Neural progenitor cell (in vitro differentiated cells): ENCODE results near the gene CCNY. TPM values are rescaled to one million over a fixed set of nuclear protein-coding genes. Genes with fewer than 3 reads are reported as not detected.

Experiments
- DNase-seq: peaks from one replicate; pipeline ENCODE4 v3.0.0-alpha.2; 2016; ENCODE audit warnings: low spot score
- H2AFZ ChIP-seq: fragments of 200-600 bp; sonication (generic); replicated peaks from 2 replicates; pipeline ENCODE4 v1.6.1; 2016; ENCODE audit warnings: antibody characterized with exemption
- H3F3A ChIP-seq: fragments of 200-600 bp; sonication (generic); 2 replicates; pipeline ENCODE4 v1.6.1; 2016; ENCODE audit warnings: antibody characterized with exemption, low read depth
- H3K27ac ChIP-seq: fragments of 200-600 bp; sonication (generic); 2 replicates; pipeline ENCODE4 v1.5.1; 2016; ENCODE audit warnings: mild to moderate bottlenecking
- H3K27me3 ChIP-seq: fragments of 200-600 bp; sonication (generic); 2 replicates; pipeline ENCODE4 v1.6.1; 2016; ENCODE audit warnings: mild to moderate bottlenecking, moderate library complexity
- H3K36me3 ChIP-seq: fragments of 200-600 bp; sonication (generic); 2 replicates; pipeline ENCODE4 v1.5.1; 2016
- H3K4me1 ChIP-seq: fragments of 200-600 bp; sonication (generic); 2 replicates; pipeline ENCODE4 v1.6.1; 2016; ENCODE audit warnings: mixed run types
- H3K4me2 ChIP-seq: fragments of 200-600 bp; sonication (generic); 2 replicates; pipeline ENCODE4 v1.6.1; 2016
- H3K4me3 ChIP-seq: fragments of 200-600 bp; sonication (generic); 2 replicates; pipeline ENCODE4 v1.5.1; 2016
- H3K79me2 ChIP-seq: fragments of 200-600 bp; sonication (generic); 2 replicates; pipeline ENCODE4 v1.6.1; 2016; ENCODE audit warnings: low read depth
- H3K9ac ChIP-seq: fragments of 200-600 bp; sonication (generic); 2 replicates; pipeline ENCODE4 v1.6.1; 2016
- H3K9me3 ChIP-seq: fragments of 200-600 bp; sonication (generic); 2 replicates; pipeline ENCODE4 v1.5.1; 2016; ENCODE audit warnings: low read depth
- H4K20me1 ChIP-seq: fragments of 200-600 bp; sonication (generic); 2 replicates; pipeline ENCODE4 v1.6.1; 2016; ENCODE audit warnings: low read depth
- H3K27ac Mint-ChIP-seq: 3 replicates; pipeline ENCODE4 v1.8.0; 2021; ENCODE audit warnings: mixed read lengths
- H3K27me3 Mint-ChIP-seq: 2 replicates; pipeline ENCODE4 v1.8.0; 2022; ENCODE audit warnings: low read depth, mild to moderate bottlenecking, inconsistent platforms, moderate library complexity, mixed read lengths; ENCODE audit not compliant: insufficient read depth
- H3K36me3 Mint-ChIP-seq: 3 replicates; pipeline ENCODE4 v1.8.0; 2021; ENCODE audit warnings: mixed read lengths
- H3K4me1 Mint-ChIP-seq: 3 replicates; pipeline ENCODE4 v1.8.0; 2021; ENCODE audit warnings: mixed read lengths
- H3K4me3 Mint-ChIP-seq: 3 replicates; pipeline ENCODE4 v1.8.0; 2021; ENCODE audit warnings: mild to moderate bottlenecking, moderate library complexity, mixed read lengths
- H3K9me3 Mint-ChIP-seq: 3 replicates; pipeline ENCODE4 v1.8.0; 2020; ENCODE audit warnings: mixed read lengths
- EZH2 ChIP-seq: fragments of 200-600 bp; sonication (generic); IDR thresholded peaks from 2 replicates; pipeline ENCODE4 v1.6.1; 2017; ENCODE audit warnings: antibody characterized with exemption, mild to moderate bottlenecking, moderate library complexity
- EZH2phosphoT487 ChIP-seq: fragments of 200-600 bp; sonication (generic); IDR thresholded peaks from 2 replicates; pipeline ENCODE4 v1.6.1; 2017; ENCODE audit warnings: antibody characterized with exemption
- total RNA-seq: library from RNA; depleted of rRNA; stranded (reverse); fragments of >200 nt; gene quantifications from 2 replicates; pipeline ENCODE4 v1.2.3, GENCODE V29; 2015; ENCODE audit warnings: low replicate concordance
- TF ChIP-seq, protein P1 (sequence below): fragments of 200-600 bp; sonication (generic); IDR thresholded peaks from 2 replicates; pipeline ENCODE4 v1.5.1; 2017; ENCODE audit warnings: antibody characterized with exemption, mild to moderate bottlenecking

Gene CCNY
- total RNA-seq, 1 donor from 2014 or later: 46.7 TPM

DNA sequence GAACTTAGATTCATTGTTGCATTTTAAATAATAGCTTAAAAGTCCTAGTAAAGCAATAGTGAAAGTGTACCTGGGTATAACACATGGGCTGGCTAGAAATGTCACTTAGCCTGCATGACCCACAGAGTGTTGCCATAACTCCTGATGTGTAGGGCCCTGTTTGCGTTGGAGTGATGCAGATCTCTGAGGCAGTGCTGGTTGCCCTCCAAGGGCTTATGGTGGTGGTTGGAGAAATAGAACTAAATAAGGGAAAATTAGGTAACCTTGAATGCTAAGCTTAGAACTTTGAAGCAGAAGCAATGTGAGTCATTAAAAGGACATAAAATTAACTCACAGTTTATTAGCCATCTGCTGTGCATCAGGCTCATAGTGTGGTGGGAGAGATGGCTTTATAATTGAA, 105.7 kb downstream of the CCNY start:
- no peak overlapping the region for H3K27ac Mint-ChIP-seq
- Histone ChIP-seq H3K36me3 (no peaks in the 10 kb centered on the region), H3K27me3 (no peaks in the 10 kb centered on the region), H3K27ac (no peak overlapping the region), H3K4me3 (no peak overlapping the region), H4K20me1 (no peaks in the 10 kb centered on the region), H3K4me1 (peaks cover 7% of the 10 kb centered on the region), H3K9ac (no peak overlapping the region), H3K9me3 (no peaks in the 10 kb centered on the region), H2AFZ (no peak overlapping the region), H3K4me2 (no peak overlapping the region), H3F3A (no peaks in the 10 kb centered on the region), H3K79me2 (peaks cover 99% of the 10 kb centered on the region)
- peaks cover 7% of the 10 kb centered on the region for H3K27me3 Mint-ChIP-seq
- no peak for DNase-seq
- no peak overlapping the region for H3K4me3 Mint-ChIP-seq
- peaks cover under 1% of the 10 kb centered on the region for H3K4me1 Mint-ChIP-seq
- peaks cover 23% of the 10 kb centered on the region for H3K36me3 Mint-ChIP-seq
- peaks cover 65% of the 10 kb centered on the region for H3K9me3 Mint-ChIP-seq
- no peak for TF ChIP-seq EZH2phosphoT487
- TF ChIP-seq EZH2: no peak
- TF ChIP-seq, protein P1, sequence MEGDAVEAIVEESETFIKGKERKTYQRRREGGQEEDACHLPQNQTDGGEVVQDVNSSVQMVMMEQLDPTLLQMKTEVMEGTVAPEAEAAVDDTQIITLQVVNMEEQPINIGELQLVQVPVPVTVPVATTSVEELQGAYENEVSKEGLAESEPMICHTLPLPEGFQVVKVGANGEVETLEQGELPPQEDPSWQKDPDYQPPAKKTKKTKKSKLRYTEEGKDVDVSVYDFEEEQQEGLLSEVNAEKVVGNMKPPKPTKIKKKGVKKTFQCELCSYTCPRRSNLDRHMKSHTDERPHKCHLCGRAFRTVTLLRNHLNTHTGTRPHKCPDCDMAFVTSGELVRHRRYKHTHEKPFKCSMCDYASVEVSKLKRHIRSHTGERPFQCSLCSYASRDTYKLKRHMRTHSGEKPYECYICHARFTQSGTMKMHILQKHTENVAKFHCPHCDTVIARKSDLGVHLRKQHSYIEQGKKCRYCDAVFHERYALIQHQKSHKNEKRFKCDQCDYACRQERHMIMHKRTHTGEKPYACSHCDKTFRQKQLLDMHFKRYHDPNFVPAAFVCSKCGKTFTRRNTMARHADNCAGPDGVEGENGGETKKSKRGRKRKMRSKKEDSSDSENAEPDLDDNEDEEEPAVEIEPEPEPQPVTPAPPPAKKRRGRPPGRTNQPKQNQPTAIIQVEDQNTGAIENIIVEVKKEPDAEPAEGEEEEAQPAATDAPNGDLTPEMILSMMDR: no peak

DNA sequence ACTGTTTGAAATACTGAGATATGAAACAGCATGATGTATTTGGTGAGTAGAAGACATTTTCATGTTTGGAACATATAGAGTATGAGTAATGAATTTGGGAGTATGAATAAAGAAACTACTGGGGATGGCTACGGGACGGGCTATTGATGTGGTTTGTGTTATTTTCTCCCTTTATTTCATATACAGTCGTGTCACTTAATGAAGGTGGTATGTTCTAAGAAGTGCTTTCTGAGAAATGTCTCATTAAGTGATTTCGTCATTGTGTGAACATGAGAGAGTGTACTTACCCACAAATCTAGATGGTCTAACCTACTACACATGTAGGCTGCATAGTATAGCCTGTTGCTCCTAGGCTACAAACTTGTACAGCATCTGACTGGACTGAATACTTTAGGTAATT, 106.3 kb downstream of the CCNY start:
- Histone ChIP-seq H2AFZ (no peak overlapping the region), H3K9ac (no peak overlapping the region), H3K4me2 (no peak overlapping the region), H3K36me3 (no peaks in the 10 kb centered on the region), H3K27me3 (no peaks in the 10 kb centered on the region), H3K4me1 (peaks cover 12% of the 10 kb centered on the region), H3K9me3 (no peaks in the 10 kb centered on the region), H3K27ac (no peak overlapping the region), H3K4me3 (no peak overlapping the region), H3K79me2 (peaks cover 99% of the 10 kb centered on the region), H3F3A (no peaks in the 10 kb centered on the region), H4K20me1 (peaks cover 5% of the 10 kb centered on the region)
- TF ChIP-seq EZH2phosphoT487: no peak
- no peak for TF ChIP-seq EZH2
- TF ChIP-seq, protein P1: no peak
- Mint-ChIP-seq H3K27me3 (peaks cover 7% of the 10 kb centered on the region), H3K4me3 (no peak overlapping the region), H3K27ac (no peak overlapping the region), H3K4me1 (peaks cover 4% of the 10 kb centered on the region), H3K36me3 (peaks cover 23% of the 10 kb centered on the region), H3K9me3 (peaks cover 62% of the 10 kb centered on the region)
- no peak for DNase-seq

- Mint-ChIP-seq H3K36me3 (peaks cover 20% of the 10 kb centered on the region), H3K27ac (no peak overlapping the region), H3K27me3 (peaks cover 7% of the 10 kb centered on the region), H3K4me1 (peaks cover 17% of the 10 kb centered on the region), H3K9me3 (peaks cover 56% of the 10 kb centered on the region), H3K4me3 (no peak overlapping the region)
- no peak overlapping the region for H3K4me3 ChIP-seq
- H3K4me1 ChIP-seq: peaks cover 25% of the 10 kb centered on the region
- H2AFZ ChIP-seq: no peak overlapping the region
- DNase-seq: no peak
- no peaks in the 10 kb centered on the region for H3K36me3 ChIP-seq
- H4K20me1 ChIP-seq: peaks cover 17% of the 10 kb centered on the region
- no peak overlapping the region for H3K9ac ChIP-seq
- TF ChIP-seq EZH2 (no peak), EZH2phosphoT487 (no peak)
- TF ChIP-seq, protein P1: no peak
- peaks cover 100% of the 10 kb centered on the region for H3K79me2 ChIP-seq
- H3F3A ChIP-seq: no peaks in the 10 kb centered on the region
- H3K27ac ChIP-seq: no peak overlapping the region
- no peaks in the 10 kb centered on the region for H3K27me3 ChIP-seq
- H3K4me2 ChIP-seq: no peak overlapping the region
- no peaks in the 10 kb centered on the region for H3K9me3 ChIP-seq
These were observed 107.5 kb downstream of the CCNY start for GRCh38 chr10:35443858-35444257.
